Cardiac muscle cell (in vitro differentiated cells and primary cell): Measurements from ENCODE around the gene POFUT1. TPM values are rescaled to one million over a fixed set of nuclear protein-coding genes. Genes with fewer than 3 reads are reported as not detected.

ENCODE experiments used
- DNase-seq, 2 donors: peaks; one replicate each; pipeline versions ENCODE4 v3.0.0 to v3.0.0-alpha.2; 2010 to 2017; ENCODE audit warnings: low read depth in 1 of 2, low spot score in 1 of 2
- H3K27ac ChIP-seq: fragments of 200-600 bp; sonication (generic); 2 replicates; pipeline ENCODE4 v1.5.1; 2016
- H3K27me3 ChIP-seq: fragments of 200-600 bp; sonication (generic); 2 replicates; pipeline ENCODE4 v1.6.0; 2016; ENCODE audit warnings: control low read depth
- H3K36me3 ChIP-seq: fragments of 200-600 bp; sonication (generic); 2 replicates; pipeline ENCODE4 v1.5.1; 2016; ENCODE audit warnings: control low read depth
- H3K4me1 ChIP-seq: fragments of 200-600 bp; sonication (generic); 2 replicates; pipeline ENCODE4 v1.8.1; 2017; ENCODE audit warnings: low read depth, mild to moderate bottlenecking, mixed run types
- H3K4me3 ChIP-seq: fragments of 200-600 bp; sonication (generic); 2 replicates; pipeline ENCODE4 v1.5.1; 2016; ENCODE audit warnings: mild to moderate bottlenecking
- H3K9me3 ChIP-seq: fragments of 200-600 bp; sonication (generic); 2 replicates; pipeline ENCODE4 v1.5.1; 2017; ENCODE audit warnings: low read depth, mild to moderate bottlenecking, control low read depth
- polyA plus RNA-seq: library from polyadenylated mRNA; unstranded; fragments of >200 nt; fragmentation: Nextera tagmentation; extraction: Ambion mirVana; gene quantifications from 2 replicates; pipeline ENCODE4 v1.2.1, GENCODE V29; 2016
- total RNA-seq: library from RNA; depleted of rRNA; stranded (reverse); fragments of >200 nt; gene quantifications from 2 replicates; pipeline ENCODE4 v1.2.3, GENCODE V29; 2016
- TF ChIP-seq, protein P1 (sequence below): IDR thresholded peaks from 2 replicates; pipeline ENCODE4 v1.5.1; 2012; ENCODE audit warnings: low read depth, mild to moderate bottlenecking, low read length

POFUT1 gene
- total and polyA plus RNA-seq, 2 experiments from 2014 or later, result 25.1 to 31.4 TPM

DNA sequence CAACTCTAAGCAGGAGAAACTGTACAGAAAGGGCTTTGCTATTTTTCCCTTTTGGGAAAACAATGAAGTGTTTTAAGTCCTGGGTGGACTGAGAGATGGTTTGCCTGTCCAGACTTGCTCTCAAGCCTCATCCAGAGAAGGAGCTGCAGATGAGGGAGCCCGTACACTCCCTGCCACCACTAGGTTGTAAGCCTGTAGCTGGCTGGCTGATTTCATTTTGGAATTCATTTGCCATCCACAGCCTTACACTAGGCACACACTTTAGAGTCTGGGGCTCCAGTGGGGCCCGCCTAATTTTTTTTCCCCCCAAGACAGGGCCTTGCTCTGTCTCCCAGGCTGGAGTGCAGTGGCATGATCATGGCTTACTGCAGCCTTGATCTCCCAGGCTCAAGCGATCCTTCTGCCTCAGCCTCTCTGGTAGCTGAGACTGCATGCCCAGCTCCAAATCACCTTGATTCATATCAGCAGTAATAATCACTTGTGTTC is 28.4 kb downstream of the POFUT1 start:
- Histone ChIP-seq H3K4me3 (no peak overlapping the region), H3K36me3 (peaks cover 14% of the 10 kb centered on the region)
- TF ChIP-seq, protein P1, sequence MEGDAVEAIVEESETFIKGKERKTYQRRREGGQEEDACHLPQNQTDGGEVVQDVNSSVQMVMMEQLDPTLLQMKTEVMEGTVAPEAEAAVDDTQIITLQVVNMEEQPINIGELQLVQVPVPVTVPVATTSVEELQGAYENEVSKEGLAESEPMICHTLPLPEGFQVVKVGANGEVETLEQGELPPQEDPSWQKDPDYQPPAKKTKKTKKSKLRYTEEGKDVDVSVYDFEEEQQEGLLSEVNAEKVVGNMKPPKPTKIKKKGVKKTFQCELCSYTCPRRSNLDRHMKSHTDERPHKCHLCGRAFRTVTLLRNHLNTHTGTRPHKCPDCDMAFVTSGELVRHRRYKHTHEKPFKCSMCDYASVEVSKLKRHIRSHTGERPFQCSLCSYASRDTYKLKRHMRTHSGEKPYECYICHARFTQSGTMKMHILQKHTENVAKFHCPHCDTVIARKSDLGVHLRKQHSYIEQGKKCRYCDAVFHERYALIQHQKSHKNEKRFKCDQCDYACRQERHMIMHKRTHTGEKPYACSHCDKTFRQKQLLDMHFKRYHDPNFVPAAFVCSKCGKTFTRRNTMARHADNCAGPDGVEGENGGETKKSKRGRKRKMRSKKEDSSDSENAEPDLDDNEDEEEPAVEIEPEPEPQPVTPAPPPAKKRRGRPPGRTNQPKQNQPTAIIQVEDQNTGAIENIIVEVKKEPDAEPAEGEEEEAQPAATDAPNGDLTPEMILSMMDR, result no peak

DNA sequence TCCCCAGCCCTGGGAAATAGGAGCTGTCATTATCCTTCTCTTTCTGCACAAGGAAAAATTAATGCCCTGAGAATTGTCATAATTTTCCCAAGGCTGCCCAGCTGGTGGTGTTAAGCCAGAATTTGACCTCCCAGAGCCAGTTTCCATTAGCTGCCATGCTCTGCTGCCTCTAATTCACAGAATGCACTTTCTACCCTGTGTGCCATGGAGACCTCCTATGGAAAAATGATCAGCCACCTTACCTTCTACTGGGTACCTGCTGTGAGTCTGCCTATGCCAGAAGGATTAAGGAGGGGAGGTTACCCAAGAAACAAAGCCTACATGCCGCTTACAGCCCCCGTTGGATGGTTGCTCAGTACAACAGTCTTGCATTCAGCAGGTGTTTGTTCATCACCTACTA is 29.1 kb downstream of the POFUT1 start:
- TF ChIP-seq, protein P1, result no peak
- H3K4me1 ChIP-seq, result no peaks in the 10 kb centered on the region
- no peak for DNase-seq
- H3K36me3 ChIP-seq, result peaks cover 10% of the 10 kb centered on the region
- H3K9me3 ChIP-seq, result no peaks in the 10 kb centered on the region
- H3K4me3 ChIP-seq, result no peak overlapping the region
- H3K27me3 ChIP-seq, result no peaks in the 10 kb centered on the region
- H3K27ac ChIP-seq, result no peak overlapping the region

More for the DNA sequence above, 28.4 kb downstream of the POFUT1 start:
- DNase-seq, result no peak
- H3K27ac ChIP-seq, result no peak overlapping the region
- H3K9me3 ChIP-seq, result no peaks in the 10 kb centered on the region
- H3K4me1 ChIP-seq, result no peaks in the 10 kb centered on the region
- no peaks in the 10 kb centered on the region for H3K27me3 ChIP-seq

DNA sequence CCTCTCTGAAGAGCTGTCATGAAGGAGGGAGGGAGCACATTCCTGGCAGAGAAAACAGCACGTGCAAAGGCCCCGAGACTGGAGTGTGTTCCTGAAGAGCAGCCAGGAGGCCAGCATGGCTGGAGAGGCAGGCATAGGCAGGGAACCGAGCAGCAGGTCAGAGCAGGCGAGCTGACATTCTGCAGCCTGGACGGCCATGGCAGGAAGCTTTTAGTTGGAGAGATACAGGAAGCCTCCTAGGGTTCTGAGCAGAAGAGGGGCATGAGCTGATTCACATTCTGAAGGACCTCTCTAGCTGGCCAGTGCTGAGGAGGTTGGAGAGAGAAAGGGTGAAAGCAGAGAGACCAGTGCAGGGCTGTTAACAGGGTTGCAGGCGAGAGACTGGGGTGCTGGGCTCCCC is 29.7 kb downstream of the POFUT1 start:
- Histone ChIP-seq H3K4me1 (no peaks in the 10 kb centered on the region), H3K36me3 (peaks cover 4% of the 10 kb centered on the region), H3K4me3 (no peak overlapping the region), H3K27me3 (no peaks in the 10 kb centered on the region), H3K9me3 (no peaks in the 10 kb centered on the region), H3K27ac (no peak overlapping the region)
- TF ChIP-seq, protein P1, result no peak
- DNase-seq, result no peak

DNA sequence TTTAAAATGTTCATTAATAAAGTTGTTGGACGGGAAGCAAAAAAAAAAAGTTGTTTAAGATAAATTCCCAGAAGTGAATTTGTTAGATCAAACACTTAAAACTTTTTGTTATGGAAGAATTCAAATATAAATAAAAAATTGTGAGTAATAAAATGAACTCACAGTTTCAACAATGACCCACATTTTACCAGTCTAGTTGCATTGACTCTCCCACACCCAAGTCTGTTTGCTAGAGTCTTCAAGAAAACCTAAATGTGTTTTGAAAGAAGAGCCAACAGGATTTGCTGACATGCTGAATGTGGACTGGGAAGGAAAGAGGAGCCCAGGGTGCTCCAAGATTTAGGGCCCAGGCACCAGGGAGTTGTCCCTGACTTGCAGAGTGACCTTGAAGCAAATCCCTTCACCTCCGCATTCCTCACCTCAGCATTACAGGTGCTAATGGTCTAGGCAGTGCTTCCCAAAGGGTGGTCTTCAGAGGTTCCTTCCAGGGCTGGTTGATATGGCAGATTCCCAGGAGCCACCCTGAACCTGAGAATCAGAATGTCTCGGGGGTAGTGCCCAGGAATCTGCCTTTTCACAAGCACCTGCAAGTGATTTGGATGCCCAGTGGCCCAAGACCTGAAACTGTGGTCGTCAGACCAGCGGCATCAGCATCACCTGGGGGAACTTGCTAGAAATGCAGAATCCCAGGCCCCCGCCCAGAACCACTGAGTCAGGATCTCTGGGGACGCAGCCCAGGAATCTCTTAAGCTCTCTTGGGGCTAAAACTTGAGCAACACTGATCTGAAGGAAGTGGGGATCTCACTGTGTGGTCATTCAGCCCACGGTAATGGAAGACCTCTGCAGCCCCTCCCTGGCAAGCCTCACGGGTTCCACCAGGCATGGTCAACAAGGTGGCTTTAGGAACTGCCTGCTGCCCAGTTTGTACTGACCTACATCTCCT is 31.1 kb downstream of the POFUT1 start:
- no peaks in the 10 kb centered on the region for H3K27me3 ChIP-seq
- no peak overlapping the region for H3K27ac ChIP-seq
- DNase-seq, result no peak
- H3K4me1 ChIP-seq, result no peaks in the 10 kb centered on the region
- no peaks in the 10 kb centered on the region for H3K9me3 ChIP-seq
- TF ChIP-seq, protein P1, result no peak
- no peak overlapping the region for H3K4me3 ChIP-seq
- no peaks in the 10 kb centered on the region for H3K36me3 ChIP-seq

DNA sequence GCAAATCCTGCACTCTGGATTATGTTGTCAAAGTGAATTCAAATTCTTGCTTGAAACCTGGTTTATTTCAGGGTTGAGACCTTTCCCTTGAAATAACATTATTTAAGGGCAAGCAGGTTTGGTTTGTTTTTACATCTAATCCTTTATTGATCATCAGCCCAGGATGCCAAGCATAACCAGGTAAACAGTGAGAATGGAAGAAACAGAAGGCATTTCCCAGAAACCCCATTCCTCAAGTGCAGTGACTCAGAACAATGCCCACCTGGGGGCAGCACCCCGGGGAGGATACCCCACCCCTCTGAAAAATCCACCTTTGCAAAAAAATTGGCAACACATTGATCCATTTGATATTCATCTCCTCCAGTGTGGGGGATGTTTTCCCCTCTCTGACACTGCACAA is 32.5 kb downstream of the POFUT1 start:
- Histone ChIP-seq H3K27ac (no peak overlapping the region), H3K36me3 (no peaks in the 10 kb centered on the region), H3K4me1 (no peaks in the 10 kb centered on the region), H3K27me3 (no peaks in the 10 kb centered on the region), H3K9me3 (no peaks in the 10 kb centered on the region), H3K4me3 (no peak overlapping the region)
- no peak for DNase-seq
- TF ChIP-seq, protein P1, result no peak
